Kidney tubule cell (primary cell): ENCODE measurements around the gene NDUFA9.

Source experiments
- DNase-seq: peaks from one replicate; pipeline ENCODE4 v3.0.0-alpha.2; 2018; ENCODE audit warnings: low spot score

The NDUFA9 gene

GRCh38 chr12:4648501-4649357 is at the start of gene NDUFA9, which contains the start of gene AKAP3:
Gene NDUFA9 (plus strand): TSS chr12:4649114. CDS start chr12:4649127, 13 bp downstream.
Gene AKAP3 (minus strand): TSS chr12:4649051. CDS start chr12:4638196, 10,855 bp downstream.
- peak; percentile 91 for DNase-seq

GRCh38 chr12:4603421-4603820 is 45.5 kb upstream of the NDUFA9 start:
- no peak for DNase-seq

- no peak for DNase-seq
These were observed 45.0 kb upstream of the NDUFA9 start for GRCh38 chr12:4603946-4604345.

GRCh38 chr12:4604684-4605193 is 44.2 kb upstream of the NDUFA9 start:
- peak; percentile 89 for DNase-seq

- DNase-seq, result no peak
These were observed 41.9 kb upstream of the NDUFA9 start for GRCh38 chr12:4607056-4607455.

- DNase-seq, result no peak
These were observed 39.8 kb upstream of the NDUFA9 start for GRCh38 chr12:4609071-4609470.

GRCh38 chr12:4610481-4610880 is 38.4 kb upstream of the NDUFA9 start:
- no peak for DNase-seq

GRCh38 chr12:4615667-4616066 is 33.2 kb upstream of the NDUFA9 start:
- DNase-seq, result no peak

GRCh38 chr12:4621511-4621910 is 27.4 kb upstream of the NDUFA9 start:
- no peak for DNase-seq

GRCh38 chr12:4626543-4626942 is 22.4 kb upstream of the NDUFA9 start:
- DNase-seq, result no peak

GRCh38 chr12:4628406-4628805 is 20.5 kb upstream of the NDUFA9 start:
- no peak for DNase-seq

GRCh38 chr12:4630262-4630661 is 18.7 kb upstream of the NDUFA9 start:
- no peak for DNase-seq

GRCh38 chr12:4643747-4644146 is 5.2 kb upstream of the NDUFA9 start:
- no peak for DNase-seq

- peak; percentile 1 for DNase-seq
These were observed 3.9 kb upstream of the NDUFA9 start for GRCh38 chr12:4645023-4645422.

GRCh38 chr12:4648104-4648500 is 812 bp upstream of the NDUFA9 start:
- DNase-seq, result peak; percentile 31

- no peak for DNase-seq
These were observed 396 bp downstream of the NDUFA9 start for GRCh38 chr12:4649358-4649661.

GRCh38 chr12:4653257-4653656 is 4.3 kb downstream of the NDUFA9 start:
- DNase-seq, result no peak

GRCh38 chr12:4653691-4654090 is 4.8 kb downstream of the NDUFA9 start:
- DNase-seq, result no peak

GRCh38 chr12:4663971-4664505 is 15.1 kb downstream of the NDUFA9 start:
- peak; percentile 75 for DNase-seq

GRCh38 chr12:4665236-4665635 is 16.3 kb downstream of the NDUFA9 start:
- no peak for DNase-seq

GRCh38 chr12:4679711-4680110 is 30.8 kb downstream of the NDUFA9 start:
- DNase-seq, result no peak

- DNase-seq, result no peak
These were observed 32.8 kb downstream of the NDUFA9 start for GRCh38 chr12:4681732-4682131.

GRCh38 chr12:4685317-4685716 is 36.4 kb downstream of the NDUFA9 start:
- DNase-seq, result no peak

GRCh38 chr12:4690760-4691159 is 41.8 kb downstream of the NDUFA9 start:
- no peak for DNase-seq
